Fibroblast of pulmonary artery (primary cell): ENCODE data around the gene ARHGAP15.

Experiments
- DNase-seq: peaks from one replicate; pipeline ENCODE4 v3.0.0-alpha.2; 2010; ENCODE audit warnings: low read depth
- H3K4me3 ChIP-seq: replicated peaks from 2 replicates; pipeline ENCODE4 v1.5.1; 2011; ENCODE audit warnings: low read depth, mild to moderate bottlenecking, control low read depth, low read length, moderate library complexity
- TF ChIP-seq, protein P1 (sequence below): IDR thresholded peaks from 2 replicates; pipeline ENCODE4 v1.5.1; 2011; ENCODE audit warnings: mild to moderate bottlenecking, control low read depth, low read length, inconsistent platforms; ENCODE audit errors: missing control alignments

ARHGAP15 gene

DNA sequence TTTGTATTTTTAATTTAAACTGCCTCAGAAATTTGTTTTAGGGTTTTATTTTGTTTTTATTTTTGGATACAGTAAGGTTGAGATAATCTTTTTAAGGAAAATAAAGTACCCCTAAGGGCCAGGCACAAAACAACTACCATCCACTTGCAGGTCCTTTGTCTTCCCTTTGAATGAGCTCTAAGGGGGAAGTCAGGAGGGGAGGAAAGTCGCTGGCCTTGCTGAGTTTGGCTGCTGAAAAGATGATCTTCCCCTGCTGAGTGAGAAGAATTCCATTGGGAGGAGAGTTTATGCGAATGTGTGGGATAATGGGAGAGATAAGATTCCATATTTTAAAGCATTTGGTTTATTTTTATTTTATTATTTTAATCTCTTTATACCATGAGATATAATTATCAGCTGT lies 100.7 kb downstream of the ARHGAP15 start:
- TF ChIP-seq, protein P1, sequence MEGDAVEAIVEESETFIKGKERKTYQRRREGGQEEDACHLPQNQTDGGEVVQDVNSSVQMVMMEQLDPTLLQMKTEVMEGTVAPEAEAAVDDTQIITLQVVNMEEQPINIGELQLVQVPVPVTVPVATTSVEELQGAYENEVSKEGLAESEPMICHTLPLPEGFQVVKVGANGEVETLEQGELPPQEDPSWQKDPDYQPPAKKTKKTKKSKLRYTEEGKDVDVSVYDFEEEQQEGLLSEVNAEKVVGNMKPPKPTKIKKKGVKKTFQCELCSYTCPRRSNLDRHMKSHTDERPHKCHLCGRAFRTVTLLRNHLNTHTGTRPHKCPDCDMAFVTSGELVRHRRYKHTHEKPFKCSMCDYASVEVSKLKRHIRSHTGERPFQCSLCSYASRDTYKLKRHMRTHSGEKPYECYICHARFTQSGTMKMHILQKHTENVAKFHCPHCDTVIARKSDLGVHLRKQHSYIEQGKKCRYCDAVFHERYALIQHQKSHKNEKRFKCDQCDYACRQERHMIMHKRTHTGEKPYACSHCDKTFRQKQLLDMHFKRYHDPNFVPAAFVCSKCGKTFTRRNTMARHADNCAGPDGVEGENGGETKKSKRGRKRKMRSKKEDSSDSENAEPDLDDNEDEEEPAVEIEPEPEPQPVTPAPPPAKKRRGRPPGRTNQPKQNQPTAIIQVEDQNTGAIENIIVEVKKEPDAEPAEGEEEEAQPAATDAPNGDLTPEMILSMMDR = no peak
- H3K4me3 ChIP-seq = no peak overlapping the region
- DNase-seq = no peak

DNA sequence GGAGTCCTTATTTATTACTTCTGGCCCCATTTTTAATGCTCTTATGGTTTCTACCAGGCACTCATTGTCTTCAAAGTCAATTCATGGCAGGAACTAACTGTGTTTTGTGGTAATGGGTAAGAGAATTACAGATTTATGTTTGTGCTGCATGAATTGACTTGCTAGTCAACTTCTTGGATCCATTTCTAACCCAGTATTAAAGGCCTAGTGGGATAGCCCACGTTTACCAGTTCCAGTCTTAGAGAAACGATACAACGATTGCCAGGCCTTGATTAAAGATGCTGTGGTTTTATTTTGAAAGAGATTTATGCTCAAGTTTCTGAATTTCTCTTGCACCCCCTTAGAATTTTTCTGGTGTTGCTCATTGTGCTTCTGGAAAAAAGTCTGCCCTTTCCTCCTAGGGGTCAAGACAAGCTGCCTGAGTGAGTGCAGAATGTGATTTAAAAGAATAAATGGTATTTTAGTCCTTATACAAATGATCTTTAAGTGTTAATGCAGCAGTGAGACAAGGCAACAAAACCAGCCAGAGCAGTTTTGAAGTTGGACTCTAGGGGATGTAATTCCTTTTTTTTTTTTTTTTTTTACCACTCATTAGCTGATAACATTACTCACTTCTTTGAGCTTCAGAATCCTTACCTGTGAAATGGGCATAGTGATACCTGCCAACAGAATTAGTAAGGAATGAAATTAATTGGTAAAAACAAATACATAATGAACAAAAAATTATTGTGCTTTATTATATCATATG lies 101.5 kb downstream of the ARHGAP15 start:
- H3K4me3 ChIP-seq = no peak overlapping the region
- TF ChIP-seq, protein P1 = no peak
- DNase-seq = no peak

DNA sequence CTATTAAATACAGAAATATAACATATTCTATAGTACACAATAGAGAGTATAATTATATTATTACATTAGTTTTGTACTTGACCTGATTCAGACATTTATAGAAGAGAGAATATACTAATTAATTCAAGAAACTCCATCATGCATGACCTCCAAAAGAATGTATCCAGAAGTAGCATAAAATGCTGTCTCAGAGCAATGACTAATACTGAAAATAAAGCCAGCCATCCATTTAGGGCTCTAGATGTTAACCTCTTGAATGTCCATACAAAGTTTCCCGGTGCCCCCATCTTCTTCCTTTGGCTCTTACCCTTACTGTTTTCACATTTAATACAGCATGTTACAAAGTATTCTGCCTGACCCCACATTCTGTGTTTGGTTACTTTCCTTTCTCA lies 102.0 kb downstream of the ARHGAP15 start:
- DNase-seq = no peak
- H3K4me3 ChIP-seq = no peak overlapping the region
- TF ChIP-seq, protein P1 = no peak

DNA sequence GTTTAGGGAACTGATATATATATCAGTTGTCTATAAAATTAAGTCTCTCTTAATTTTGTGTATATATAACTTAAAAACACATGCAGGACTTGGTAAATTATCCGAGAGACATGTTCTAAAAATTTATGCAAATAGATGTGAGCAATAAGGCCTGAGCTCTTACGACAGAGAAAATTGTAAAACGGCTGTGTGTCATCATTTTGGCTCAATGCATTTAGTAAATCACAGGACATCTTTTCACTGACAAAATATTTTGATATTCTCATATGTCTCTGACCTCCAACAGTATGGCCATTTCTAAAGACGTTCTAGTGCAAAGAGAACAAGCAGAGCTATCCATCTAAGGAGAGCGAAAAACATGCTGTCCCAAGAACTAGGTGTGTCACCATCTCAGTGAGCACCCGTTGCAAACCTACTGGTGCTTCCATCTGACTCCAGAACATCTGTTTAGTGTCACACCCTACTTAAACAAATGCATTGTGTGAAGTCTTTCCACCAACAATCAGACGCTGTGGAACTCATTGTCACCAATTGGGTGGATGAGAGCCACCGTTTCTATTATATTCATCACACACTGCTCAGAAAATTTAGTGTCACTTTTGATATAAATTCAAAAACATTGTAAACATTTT lies 108.0 kb downstream of the ARHGAP15 start:
- TF ChIP-seq, protein P1 = no peak
- no peak for DNase-seq
- no peak overlapping the region for H3K4me3 ChIP-seq

DNA sequence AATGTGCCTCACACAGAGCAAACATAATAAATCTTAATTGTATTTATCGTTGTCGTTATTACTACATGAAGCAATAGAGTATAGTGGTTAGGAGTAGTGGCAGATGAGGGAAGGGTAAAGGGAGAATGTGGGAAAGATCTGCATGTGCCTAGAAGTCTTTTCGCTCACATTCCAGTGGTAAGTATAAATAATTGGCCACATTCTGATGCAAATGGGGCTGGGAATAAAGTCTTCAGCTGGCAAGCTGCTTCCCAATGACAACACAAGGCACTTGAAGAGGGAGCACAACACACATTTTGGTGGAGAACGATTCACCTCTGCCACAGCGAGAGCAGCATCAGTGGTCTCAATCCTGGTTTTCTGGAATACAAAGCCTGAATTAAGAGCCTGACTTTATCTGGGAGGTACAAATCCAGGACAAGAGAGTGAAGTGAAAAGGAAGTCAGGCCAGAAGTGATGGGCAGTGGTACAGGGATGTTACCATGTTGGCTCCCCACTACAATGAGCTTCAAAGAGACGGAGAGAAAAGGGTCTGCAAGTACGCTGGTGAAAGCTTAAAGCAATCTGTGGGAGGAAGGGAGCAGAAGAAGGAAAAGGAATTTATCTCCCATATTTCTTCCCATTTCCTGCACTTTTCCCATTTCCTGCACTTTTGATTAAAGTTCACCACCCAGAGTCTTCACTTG lies 112.3 kb downstream of the ARHGAP15 start:
- TF ChIP-seq, protein P1 = no peak
- no peak overlapping the region for H3K4me3 ChIP-seq
- no peak for DNase-seq

DNA sequence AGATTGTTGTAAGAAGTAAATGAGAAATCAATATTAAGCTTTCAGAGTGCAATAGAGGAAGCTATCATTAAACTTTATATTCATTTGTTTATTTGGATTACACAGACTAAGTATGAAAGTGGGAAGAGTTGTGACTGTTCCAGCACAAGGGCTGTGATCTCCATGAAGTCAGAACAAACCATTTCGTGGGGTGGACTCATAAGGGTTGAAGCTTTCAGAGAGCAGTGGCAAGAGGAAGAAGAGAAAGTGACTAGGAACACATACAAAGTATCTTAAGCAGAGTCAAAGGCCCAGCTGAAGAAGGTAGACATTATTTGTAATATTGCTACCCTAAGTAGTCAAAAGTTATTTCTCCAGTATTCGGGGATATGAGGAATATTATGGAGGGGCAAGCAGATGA lies 117.0 kb downstream of the ARHGAP15 start:
- TF ChIP-seq, protein P1 = no peak
- no peak for DNase-seq
- H3K4me3 ChIP-seq = no peak overlapping the region
